Mesendoderm (in vitro differentiated cells): ENCODE results near the gene COLEC12.

ENCODE experiments used
- DNase-seq: peaks from one replicate; pipeline ENCODE4 v3.0.0; 2013
- H2AK5ac ChIP-seq: 2 replicates; pipeline ENCODE4 v1.6.1; 2013; ENCODE audit warnings: low read length, inconsistent platforms
- H2BK120ac ChIP-seq: 2 replicates; pipeline ENCODE4 v1.6.1; 2013; ENCODE audit warnings: low read depth, mild to moderate bottlenecking, low read length, moderate library complexity, mixed read lengths
- H2BK15ac ChIP-seq: replicated peaks from 2 replicates; pipeline ENCODE4 v1.6.1; 2013; ENCODE audit warnings: low read depth, mild to moderate bottlenecking, moderate library complexity
- H2BK5ac ChIP-seq: 2 replicates; pipeline ENCODE4 v1.6.1; 2013; ENCODE audit warnings: low read length, inconsistent platforms
- H3K18ac ChIP-seq: 2 replicates; pipeline ENCODE4 v1.6.1; 2013; ENCODE audit warnings: mild to moderate bottlenecking, low read length, mixed read lengths
- H3K23ac ChIP-seq: one replicate; pipeline ENCODE4 v1.6.1; 2013; ENCODE audit warnings: low read length
- H3K27ac ChIP-seq: 2 replicates; pipeline ENCODE4 v1.5.1; 2013; ENCODE audit warnings: low read depth, mild to moderate bottlenecking, inconsistent platforms, low read length, moderate library complexity
- H3K27me3 ChIP-seq: 2 replicates; pipeline ENCODE4 v1.6.1; 2013; ENCODE audit warnings: low read length, control low read depth, mild to moderate bottlenecking, inconsistent platforms; ENCODE audit not compliant: insufficient read depth, poor library complexity
- H3K36me3 ChIP-seq: 2 replicates; pipeline ENCODE4 v1.6.1; 2013; ENCODE audit warnings: low read length, inconsistent platforms; ENCODE audit not compliant: control insufficient read depth, insufficient read depth
- H3K4ac ChIP-seq: one replicate; pipeline ENCODE4 v1.6.1; 2013; ENCODE audit warnings: low read depth, mild to moderate bottlenecking, low read length, moderate library complexity
- H3K4me1 ChIP-seq: 2 replicates; pipeline ENCODE4 v1.6.1; 2013; ENCODE audit warnings: low read depth, low read length, inconsistent platforms; ENCODE audit not compliant: control insufficient read depth
- H3K4me2 ChIP-seq: 2 replicates; pipeline ENCODE4 v1.6.1; 2013; ENCODE audit warnings: low read length
- H3K4me3 ChIP-seq: 2 replicates; pipeline ENCODE4 v1.5.1; 2013; ENCODE audit warnings: mild to moderate bottlenecking, low read length
- H3K56ac ChIP-seq: one replicate; pipeline ENCODE4 v1.6.1; 2013; ENCODE audit warnings: low read length
- H3K79me1 ChIP-seq: 2 replicates; pipeline ENCODE4 v1.6.1; 2013; ENCODE audit warnings: low read length, inconsistent platforms
- H3K79me2 ChIP-seq: 2 replicates; pipeline ENCODE4 v1.6.1; 2013; ENCODE audit warnings: mild to moderate bottlenecking, low read length; ENCODE audit not compliant: control insufficient read depth, insufficient read depth
- H3K9ac ChIP-seq: 2 replicates; pipeline ENCODE4 v1.6.1; 2013; ENCODE audit warnings: low read length, inconsistent platforms
- H4K5ac ChIP-seq: one replicate; pipeline ENCODE4 v1.6.1; 2013; ENCODE audit warnings: low read length
- H4K8ac ChIP-seq: one replicate; pipeline ENCODE4 v1.6.1; 2013; ENCODE audit warnings: low read depth, mild to moderate bottlenecking, control low read depth, low read length, moderate library complexity
- WGBS: extraction: QIAGEN DNeasy Blood & Tissue Kit; methylation state at CpG from one replicate; pipeline ENCODE4 v1.1.7; 2013; ENCODE audit warnings: low lambda C conversion rate, missing lambda C conversion rate; ENCODE audit not compliant: insufficient coverage; ENCODE audit errors: extremely low coverage; 5-methylcytosine and 5-hydroxymethylcytosine counted together

The COLEC12 gene

GRCh38 chr18:460791-461190 is 39.7 kb downstream of the COLEC12 start:
- Histone ChIP-seq H3K18ac (no peak overlapping the region), H2BK15ac (no peak overlapping the region), H3K4ac (no peak overlapping the region), H3K27me3 (no peaks in the 10 kb centered on the region), H3K23ac (no peak overlapping the region), H4K5ac (no peak overlapping the region), H3K56ac (no peak overlapping the region), H2AK5ac (no peak overlapping the region), H3K36me3 (no peaks in the 10 kb centered on the region), H3K79me2 (no peaks in the 10 kb centered on the region), H3K4me1 (peaks cover 12% of the 10 kb centered on the region), H4K8ac (no peak overlapping the region), H3K4me3 (no peak overlapping the region), H3K4me2 (no peak overlapping the region), H2BK5ac (no peak overlapping the region), H2BK120ac (no peak overlapping the region), H3K9ac (no peak overlapping the region), H3K79me1 (peaks cover 3% of the 10 kb centered on the region), H3K27ac (no peak overlapping the region)
- no peak for DNase-seq
- no CpG with 5 or more reads among the region's 6 CpGs for WGBS

GRCh38 chr18:459814-460593 is 40.5 kb downstream of the COLEC12 start:
- Histone ChIP-seq H3K18ac (no peak overlapping the region), H4K8ac (no peak overlapping the region), H3K27me3 (no peaks in the 10 kb centered on the region), H3K23ac (no peak overlapping the region), H3K9ac (no peak overlapping the region), H4K5ac (no peak overlapping the region), H3K4me1 (peaks cover 12% of the 10 kb centered on the region), H3K4ac (no peak overlapping the region), H2BK5ac (no peak overlapping the region), H3K4me2 (no peak overlapping the region), H3K27ac (no peak overlapping the region), H3K79me2 (no peaks in the 10 kb centered on the region), H2BK120ac (no peak overlapping the region), H3K79me1 (peaks cover 3% of the 10 kb centered on the region), H3K4me3 (no peak overlapping the region), H2AK5ac (no peak overlapping the region), H2BK15ac (no peak overlapping the region), H3K36me3 (no peaks in the 10 kb centered on the region), H3K56ac (no peak overlapping the region)
- DNase-seq: no peak
- WGBS: no CpG with 5 or more reads among the region's 14 CpGs

- no peaks in the 10 kb centered on the region for H3K79me2 ChIP-seq
- H4K5ac ChIP-seq: no peak overlapping the region
- H3K4me3 ChIP-seq: no peak overlapping the region
- no peak overlapping the region for H2BK5ac ChIP-seq
- no peak for DNase-seq
- no peak overlapping the region for H2BK15ac ChIP-seq
- no peaks in the 10 kb centered on the region for H3K36me3 ChIP-seq
- no peak overlapping the region for H3K4ac ChIP-seq
- H4K8ac ChIP-seq: no peak overlapping the region
- no peak overlapping the region for H3K27ac ChIP-seq
- H3K23ac ChIP-seq: no peak overlapping the region
- WGBS: no CpG with 5 or more reads among the region's 12 CpGs
- H3K27me3 ChIP-seq: no peaks in the 10 kb centered on the region
- no peak overlapping the region for H2AK5ac ChIP-seq
- no peak overlapping the region for H3K4me2 ChIP-seq
- H3K4me1 ChIP-seq: peaks cover 8% of the 10 kb centered on the region
- H3K18ac ChIP-seq: no peak overlapping the region
- H2BK120ac ChIP-seq: no peak overlapping the region
- H3K9ac ChIP-seq: no peak overlapping the region
- H3K79me1 ChIP-seq: peaks cover 3% of the 10 kb centered on the region
- H3K56ac ChIP-seq: peak overlapping the region; percentile 30
These were observed 42.7 kb downstream of the COLEC12 start for GRCh38 chr18:457521-458412.

- H2BK5ac ChIP-seq: no peak overlapping the region
- no peak overlapping the region for H3K9ac ChIP-seq
- H3K4me1 ChIP-seq: peaks cover 8% of the 10 kb centered on the region
- H3K79me1 ChIP-seq: peaks cover under 1% of the 10 kb centered on the region
- H3K4ac ChIP-seq: no peak overlapping the region
- H3K56ac ChIP-seq: no peak overlapping the region
- H2AK5ac ChIP-seq: no peak overlapping the region
- no peak overlapping the region for H3K4me3 ChIP-seq
- no peaks in the 10 kb centered on the region for H3K79me2 ChIP-seq
- H3K27me3 ChIP-seq: no peaks in the 10 kb centered on the region
- DNase-seq: peak; percentile 64
- no peak overlapping the region for H2BK120ac ChIP-seq
- H3K4me2 ChIP-seq: no peak overlapping the region
- no CpG with 5 or more reads among the region's 9 CpGs for WGBS
- no peak overlapping the region for H3K18ac ChIP-seq
- H4K8ac ChIP-seq: no peak overlapping the region
- no peak overlapping the region for H2BK15ac ChIP-seq
- no peak overlapping the region for H4K5ac ChIP-seq
- H3K27ac ChIP-seq: no peak overlapping the region
- no peaks in the 10 kb centered on the region for H3K36me3 ChIP-seq
- no peak overlapping the region for H3K23ac ChIP-seq
These were observed 43.4 kb downstream of the COLEC12 start for GRCh38 chr18:457140-457519.

- Histone ChIP-seq H3K4me2 (no peak overlapping the region), H2BK120ac (no peak overlapping the region), H3K27ac (no peak overlapping the region), H4K5ac (no peak overlapping the region), H2BK5ac (no peak overlapping the region), H3K79me1 (no peaks in the 10 kb centered on the region), H2AK5ac (no peak overlapping the region), H2BK15ac (no peak overlapping the region), H3K79me2 (no peaks in the 10 kb centered on the region), H3K4me1 (peaks cover 8% of the 10 kb centered on the region), H4K8ac (no peak overlapping the region), H3K27me3 (no peaks in the 10 kb centered on the region), H3K36me3 (no peaks in the 10 kb centered on the region), H3K4me3 (no peak overlapping the region), H3K18ac (no peak overlapping the region), H3K4ac (no peak overlapping the region), H3K23ac (no peak overlapping the region), H3K9ac (no peak overlapping the region), H3K56ac (no peak overlapping the region)
- DNase-seq: no peak
- WGBS: no CpG with 5 or more reads among the region's 22 CpGs
These were observed 44.0 kb downstream of the COLEC12 start for GRCh38 chr18:456361-457139.
